Measurements from ENCODE around the gene ETFA.

- no peak for TF ChIP-seq KDM1A (IDR thresholded peaks at IDR 0.05; ENCODE audit: borderline replicate concordance)
- no peak for TF ChIP-seq CTCF (IDR thresholded peaks at IDR 0.05 in 2 of 3, conservative IDR thresholded peaks at IDR 0.05 in 1 of 3; ENCODE audit: control insufficient read depth in 2 of 3, extremely low read depth in 1 of 3, insufficient read depth in 1 of 3, low read depth in 3 of 3, low read length in 3 of 3)
- TF ChIP-seq ZNF384 (IDR thresholded peaks at IDR 0.05; ENCODE audit: borderline replicate concordance, low read depth, low read length) = no peak
- TF ChIP-seq, protein P1, sequence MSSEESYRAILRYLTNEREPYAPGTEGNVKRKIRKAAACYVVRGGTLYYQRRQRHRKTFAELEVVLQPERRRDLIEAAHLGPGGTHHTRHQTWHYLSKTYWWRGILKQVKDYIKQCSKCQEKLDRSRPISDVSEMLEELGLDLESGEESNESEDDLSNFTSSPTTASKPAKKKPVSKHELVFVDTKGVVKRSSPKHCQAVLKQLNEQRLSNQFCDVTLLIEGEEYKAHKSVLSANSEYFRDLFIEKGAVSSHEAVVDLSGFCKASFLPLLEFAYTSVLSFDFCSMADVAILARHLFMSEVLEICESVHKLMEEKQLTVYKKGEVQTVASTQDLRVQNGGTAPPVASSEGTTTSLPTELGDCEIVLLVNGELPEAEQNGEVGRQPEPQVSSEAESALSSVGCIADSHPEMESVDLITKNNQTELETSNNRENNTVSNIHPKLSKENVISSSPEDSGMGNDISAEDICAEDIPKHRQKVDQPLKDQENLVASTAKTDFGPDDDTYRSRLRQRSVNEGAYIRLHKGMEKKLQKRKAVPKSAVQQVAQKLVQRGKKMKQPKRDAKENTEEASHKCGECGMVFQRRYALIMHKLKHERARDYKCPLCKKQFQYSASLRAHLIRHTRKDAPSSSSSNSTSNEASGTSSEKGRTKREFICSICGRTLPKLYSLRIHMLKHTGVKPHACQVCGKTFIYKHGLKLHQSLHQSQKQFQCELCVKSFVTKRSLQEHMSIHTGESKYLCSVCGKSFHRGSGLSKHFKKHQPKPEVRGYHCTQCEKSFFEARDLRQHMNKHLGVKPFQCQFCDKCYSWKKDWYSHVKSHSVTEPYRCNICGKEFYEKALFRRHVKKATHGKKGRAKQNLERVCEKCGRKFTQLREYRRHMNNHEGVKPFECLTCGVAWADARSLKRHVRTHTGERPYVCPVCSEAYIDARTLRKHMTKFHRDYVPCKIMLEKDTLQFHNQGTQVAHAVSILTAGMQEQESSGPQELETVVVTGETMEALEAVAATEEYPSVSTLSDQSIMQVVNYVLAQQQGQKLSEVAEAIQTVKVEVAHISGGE (CRISPR knock-in tag; IDR thresholded peaks at IDR 0.05) = no peak
- TF ChIP-seq ZZZ3 (IDR thresholded peaks at IDR 0.05; ENCODE audit: control insufficient read depth, insufficient read length, low read depth) = no peak
- TF ChIP-seq MYC (IDR thresholded peaks at IDR 0.05; ENCODE audit: insufficient read depth, insufficient read length, insufficient replicate concordance, low read length, severe bottlenecking) = no peak
- no peak for TF ChIP-seq SUPT20H (IDR thresholded peaks at IDR 0.05; ENCODE audit: borderline replicate concordance, control insufficient read depth, low read depth, low read length)
- TF ChIP-seq EP300 (IDR thresholded peaks at IDR 0.05; ENCODE audit: borderline replicate concordance in 1 of 2, control insufficient read depth in 1 of 2, low read depth in 2 of 2, low read length in 2 of 2) = no peak
- TF ChIP-seq TARDBP (IDR thresholded peaks at IDR 0.05; ENCODE audit: borderline replicate concordance) = no peak
These were observed 27.4 kb upstream of the ETFA start for GRCh38 chr15:76338486-76339304.

All from GM12878 (cell line).